ENCODE measurements around the gene BRD4.

The BRD4 gene

DNA sequence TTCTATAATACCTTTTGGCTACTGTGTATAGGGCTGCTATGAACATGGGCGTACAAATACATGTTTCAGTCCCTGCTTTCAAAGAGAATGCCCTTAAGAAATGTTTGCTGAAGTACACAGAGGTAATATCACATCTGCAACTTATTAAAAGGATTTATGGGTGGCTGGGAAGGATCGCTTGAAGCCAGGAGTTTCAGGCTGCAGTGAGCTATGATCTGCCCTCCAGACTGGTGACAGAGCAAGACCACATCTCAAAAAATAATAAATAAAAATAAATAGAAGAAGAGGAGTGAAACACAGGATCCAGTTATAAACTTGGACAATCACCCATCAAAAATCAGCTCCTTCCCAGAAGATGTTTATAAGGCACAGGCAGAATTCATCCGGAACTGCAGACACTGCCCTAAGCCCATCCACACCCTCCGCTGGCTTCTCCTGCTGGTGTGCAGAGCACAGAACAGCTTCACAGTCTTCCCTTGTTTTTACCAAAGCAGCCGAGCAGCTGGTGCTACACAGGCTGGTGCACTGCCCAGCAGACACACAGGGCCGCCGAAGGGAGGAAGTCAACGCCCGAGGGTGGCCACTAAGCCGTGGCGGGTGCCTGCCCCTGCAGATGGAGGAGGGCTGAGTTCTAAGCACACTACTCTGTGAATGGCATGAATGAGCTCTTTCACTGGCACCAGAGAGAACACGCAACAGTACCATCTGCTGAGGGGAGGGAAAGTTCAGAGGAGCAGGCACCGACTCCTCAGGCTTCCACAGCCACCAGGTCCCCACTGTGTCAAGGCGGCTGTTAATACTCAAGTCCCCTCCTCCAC, 44.0 kb downstream of the BRD4 start:
- no peak for DNase-seq

DNA sequence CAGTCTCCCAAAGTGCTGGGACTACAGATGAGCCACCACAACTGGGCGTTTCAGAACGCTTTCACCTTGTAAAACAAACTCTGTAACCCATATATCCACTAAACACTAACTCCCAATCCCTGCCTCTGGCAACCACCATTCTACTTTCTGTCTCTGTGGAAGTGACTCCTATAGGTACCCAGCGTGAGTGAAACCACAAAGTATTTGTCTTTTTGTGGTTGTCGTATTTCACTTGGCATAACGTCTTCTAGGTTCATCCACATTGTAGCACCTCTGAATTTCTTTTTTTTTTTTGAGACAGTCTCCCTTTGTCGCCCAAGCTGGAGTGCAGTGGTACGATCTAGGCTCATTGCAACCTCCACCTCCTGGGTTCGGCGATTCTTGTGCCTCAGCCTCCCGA, 44.8 kb downstream of the BRD4 start:
- DNase-seq = no peak

DNA sequence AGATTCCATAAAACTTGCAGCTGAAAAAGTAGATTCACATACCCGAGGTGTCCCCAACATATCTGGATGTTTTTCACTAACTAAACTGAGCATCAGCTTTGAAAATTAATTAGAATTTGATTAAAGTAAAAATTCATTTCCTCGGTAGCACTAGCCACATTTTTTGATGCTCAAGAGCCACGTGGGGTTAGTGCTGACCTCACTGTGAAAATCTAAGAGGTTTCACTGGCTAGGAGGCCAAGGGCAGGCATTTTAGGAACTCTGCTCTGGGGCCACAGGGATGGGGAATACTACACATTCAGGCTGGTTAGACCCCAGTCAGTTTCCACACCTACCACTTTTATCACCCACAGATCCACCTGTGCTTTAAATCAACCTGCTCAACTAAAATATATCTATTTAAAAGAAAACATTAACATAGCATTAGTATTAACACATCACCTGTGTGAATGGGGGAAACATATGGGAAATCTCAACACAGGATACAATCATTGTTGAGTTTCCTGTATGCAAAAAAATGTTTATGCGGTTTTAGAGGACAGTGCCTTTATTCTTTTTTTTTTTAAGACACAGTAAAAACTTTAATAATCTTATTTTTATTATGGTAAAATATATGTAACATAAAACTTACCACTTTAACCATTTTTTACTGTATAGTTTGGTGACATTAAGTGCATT, 45.5 kb downstream of the BRD4 start:
- no peak for DNase-seq

DNA sequence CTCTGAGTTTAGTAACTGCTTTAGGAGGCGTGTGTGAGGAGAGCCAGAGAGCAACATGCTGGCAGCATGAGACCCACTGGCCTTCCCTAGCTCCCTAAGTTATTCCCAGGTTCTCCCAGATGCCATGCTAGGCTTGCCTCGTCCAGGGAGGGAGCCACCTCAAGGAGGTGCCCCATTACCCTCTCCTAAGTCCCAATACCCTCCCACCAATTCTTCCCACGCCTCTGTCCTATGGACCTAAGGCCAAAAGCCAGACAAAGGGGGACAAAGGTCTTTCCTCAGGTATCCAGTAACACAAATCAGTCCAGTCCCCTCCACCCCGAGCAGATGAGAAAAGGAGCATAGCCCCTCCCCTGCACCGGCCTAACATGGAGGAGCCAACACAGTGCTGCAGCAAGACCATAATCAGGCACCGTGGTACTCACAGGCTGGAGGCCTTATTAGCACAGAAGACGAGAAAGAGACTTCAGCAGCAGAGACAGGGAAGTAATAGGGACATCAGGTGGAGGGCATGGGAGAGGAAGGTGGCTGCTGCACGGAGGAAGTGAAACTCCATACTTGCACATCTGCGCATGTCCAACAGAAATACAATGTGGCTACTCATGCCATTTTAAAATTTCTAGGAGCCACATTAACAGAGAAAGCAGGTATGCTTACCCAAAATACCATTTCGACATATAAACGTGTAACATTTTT, 46.3 kb downstream of the BRD4 start:
- no peak for DNase-seq

DNA sequence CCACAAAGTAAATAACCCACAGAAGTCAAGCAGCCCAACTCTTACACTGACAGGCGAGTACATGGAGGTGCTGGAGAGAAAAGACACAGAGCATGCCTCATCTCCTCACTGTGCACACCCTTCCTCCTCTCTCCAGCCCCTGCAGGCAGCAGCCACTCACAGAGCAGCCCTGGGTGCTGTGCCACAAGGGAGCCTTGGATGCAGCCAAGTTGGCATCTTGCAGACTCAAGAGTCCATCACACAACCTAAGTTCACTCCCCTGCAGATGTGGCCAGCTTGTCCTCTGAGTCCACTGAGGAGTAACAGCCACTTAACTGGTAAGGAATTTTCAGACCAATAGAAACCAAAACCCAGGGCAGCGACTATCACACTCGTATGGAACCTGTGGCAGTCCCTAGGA, 47.4 kb downstream of the BRD4 start:
- DNase-seq = no peak

DNA sequence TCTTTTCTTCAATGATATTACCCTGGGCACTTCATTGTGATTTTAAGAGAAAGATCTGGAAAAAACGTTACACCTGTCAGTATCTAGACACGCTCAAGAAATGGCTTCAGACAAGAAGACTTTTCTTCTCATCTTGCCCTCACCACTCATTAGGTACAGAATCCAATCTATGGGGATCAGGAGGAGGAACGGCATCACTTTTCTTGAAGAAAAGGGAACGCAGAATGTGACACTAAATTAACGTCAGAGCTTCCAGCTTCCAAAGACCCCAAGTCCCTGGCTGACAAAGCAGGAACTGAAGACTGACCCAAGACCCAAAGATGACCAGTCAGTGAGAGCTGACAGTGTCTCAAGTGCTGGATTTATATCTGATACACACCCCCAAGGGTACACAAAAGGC, 48.2 kb downstream of the BRD4 start:
- DNase-seq = no peak

DNA sequence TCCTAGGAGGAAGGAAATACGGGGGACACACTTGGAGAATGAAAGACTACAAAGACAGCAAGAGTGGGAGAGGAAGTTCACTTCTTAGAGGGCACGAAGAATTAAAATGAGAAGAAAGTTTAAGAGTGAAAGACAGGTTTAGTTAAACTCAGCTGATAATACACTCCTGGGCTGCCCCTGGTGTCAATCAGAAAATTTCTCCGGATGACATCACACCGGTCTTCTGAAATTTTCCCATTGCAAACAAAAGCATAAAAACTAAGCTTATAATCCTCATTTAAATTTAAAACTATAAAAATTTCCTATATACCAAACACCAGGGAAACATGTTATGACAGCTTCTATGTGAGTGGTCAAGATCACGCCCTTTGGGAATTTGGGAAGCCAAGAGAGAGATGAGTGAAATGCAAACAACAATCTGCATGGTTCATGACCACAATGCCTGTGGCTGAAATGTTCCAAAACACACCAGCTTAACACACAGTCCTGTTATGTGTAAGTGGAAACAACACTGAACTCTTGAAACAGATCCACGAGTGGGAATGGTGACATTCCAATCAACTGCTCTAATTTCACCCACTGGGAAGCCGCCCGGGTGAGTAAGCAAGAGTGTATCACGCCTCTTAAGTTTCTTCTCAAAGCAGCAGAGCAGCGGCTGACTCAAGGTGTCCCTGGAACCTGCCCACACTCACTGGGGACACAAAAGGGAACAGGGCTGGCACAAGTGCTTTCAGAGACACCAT, 49.0 kb downstream of the BRD4 start:
- peak; percentile 59 for DNase-seq

DNA sequence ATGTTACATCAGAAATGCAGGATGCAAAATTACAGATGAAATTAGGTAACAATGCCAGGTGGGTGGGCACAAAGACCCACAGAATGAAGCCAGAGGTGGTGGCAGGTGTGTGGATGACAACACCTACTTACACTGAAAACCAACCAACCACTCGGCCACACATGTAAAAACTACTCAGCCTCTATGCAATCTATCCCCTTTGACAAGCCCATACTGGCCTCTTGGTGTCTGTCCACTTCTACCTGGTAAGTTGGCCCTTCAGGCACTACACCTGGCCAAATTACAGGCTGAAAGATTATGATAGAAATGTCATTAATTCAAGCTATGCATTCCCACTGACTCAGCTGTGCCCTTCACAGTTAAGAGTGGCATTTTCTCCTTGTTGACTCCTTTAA, 50.0 kb downstream of the BRD4 start:
- DNase-seq = no peak

DNA sequence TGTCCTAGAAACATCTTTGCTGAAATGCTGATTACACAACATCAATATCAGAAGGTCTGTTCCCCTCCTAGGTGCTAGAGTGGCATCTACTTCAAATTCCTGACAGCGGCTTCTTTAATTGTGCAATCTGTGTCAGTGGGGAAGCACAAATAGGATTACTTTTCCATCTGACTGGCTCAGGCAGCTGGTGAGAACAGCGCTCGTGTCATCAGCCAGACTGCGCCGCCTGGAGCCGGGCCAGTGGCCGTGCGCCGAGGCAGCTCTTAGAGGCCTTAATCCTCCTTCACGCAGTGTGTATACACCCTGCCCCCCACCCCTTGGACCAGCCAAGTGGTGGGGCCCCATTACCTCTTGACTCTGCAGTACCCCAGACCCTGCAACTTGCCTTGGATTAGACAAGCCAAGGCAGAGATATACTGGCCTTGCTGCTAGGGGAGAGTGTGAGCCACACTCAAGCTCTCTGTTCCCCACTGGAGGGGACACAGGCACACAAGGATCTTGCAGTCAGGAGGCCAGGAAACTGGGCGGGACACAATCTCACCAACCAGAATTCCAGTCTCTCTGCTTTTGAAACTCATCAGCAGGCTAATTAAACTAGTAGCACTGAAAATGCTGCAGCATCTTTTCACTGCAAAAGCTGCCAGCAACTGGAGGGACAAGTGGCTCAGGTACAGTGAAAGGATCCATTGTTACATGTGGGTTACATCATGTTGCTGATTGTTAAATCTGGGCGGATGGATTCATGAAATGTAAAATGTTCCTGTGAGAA, 51.2 kb downstream of the BRD4 start:
- no peak for DNase-seq

DNA sequence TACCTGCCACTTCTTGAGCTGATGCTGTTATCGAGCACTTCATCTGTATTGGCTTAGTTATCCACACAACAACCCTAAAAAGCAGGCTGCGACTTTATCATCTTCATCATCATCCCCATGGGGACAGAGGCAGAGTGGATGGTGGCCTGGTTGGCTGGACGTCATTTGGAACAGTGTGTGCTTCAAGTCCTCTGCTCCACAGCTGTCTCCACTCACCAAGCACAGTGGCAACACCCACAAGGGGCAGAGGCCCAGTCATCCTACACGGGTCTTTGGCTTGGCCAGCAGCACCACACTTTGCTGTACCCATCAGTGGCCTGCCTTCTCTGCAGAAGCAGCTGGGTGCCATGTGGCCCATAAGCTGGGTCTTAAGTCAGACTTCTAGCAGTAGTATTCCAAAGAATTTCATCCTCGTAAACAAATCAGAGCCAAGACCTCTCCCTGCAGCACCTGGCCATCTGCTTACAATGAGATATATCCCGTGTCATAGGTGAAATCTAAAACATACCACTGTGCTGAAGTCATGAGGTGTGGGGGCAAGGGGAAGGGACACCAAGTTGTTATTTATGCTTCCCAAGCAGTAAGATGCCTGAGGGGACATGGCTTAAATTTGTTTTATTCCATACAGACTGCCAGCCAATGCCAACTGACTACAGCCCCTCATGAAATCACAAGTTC, 52.2 kb downstream of the BRD4 start:
- DNase-seq = no peak

DNA sequence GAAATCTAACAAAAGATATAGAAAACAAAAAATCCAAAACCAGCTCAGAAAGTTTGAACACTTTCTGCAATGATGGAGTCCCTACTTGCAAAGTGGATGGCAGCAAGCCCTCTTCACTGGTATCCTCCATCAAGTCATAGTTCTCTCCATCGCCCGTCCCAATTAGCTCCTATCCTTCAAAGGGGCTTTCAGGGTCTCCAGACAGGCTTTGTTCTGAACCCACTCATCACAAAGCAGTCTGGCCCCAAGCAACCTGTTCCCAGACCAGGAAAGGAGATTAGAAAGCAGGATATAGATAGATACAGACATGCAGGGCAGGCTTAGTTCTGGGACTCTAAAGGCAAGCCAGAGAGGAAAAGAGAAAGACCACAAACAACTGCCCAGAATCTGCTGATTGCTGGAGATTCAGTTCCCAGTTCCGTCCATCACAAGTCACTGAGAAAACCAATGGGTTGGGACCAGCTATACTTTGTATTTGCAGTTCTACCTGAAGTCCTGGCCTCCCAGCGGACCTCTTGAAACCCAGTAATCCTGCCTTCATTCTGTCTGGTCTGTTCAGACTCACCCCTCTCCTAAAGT, 52.9 kb downstream of the BRD4 start:
- no peak for DNase-seq

DNA sequence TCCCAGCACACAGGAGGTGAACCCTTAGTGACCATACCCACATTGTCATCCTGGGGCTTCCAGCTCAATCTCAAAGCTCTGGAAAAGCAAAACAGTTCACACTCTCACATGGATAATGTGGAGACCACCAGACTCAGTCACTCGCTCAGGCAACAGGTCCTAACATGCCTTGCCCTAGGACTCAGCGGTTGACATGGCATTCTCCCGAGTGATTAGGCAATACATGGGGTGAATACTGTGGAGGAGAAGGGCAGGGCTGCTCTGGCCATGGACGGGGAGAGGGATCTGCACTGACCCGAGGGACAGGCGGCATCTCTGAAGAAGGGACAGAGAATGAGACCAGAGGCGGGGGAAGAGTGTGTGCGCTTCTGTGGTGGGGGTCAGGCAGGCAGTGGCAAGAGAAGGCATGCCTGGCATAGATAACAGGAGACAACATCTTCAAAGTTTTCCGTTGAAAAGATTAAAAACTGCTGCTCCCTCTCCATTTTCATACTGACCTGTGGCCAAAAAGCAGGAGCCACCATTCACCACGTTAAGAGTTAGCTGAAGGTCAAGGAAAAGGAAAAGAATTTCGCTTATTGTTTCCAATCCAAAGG, 55.6 kb downstream of the BRD4 start:
- DNase-seq = no peak

DNA sequence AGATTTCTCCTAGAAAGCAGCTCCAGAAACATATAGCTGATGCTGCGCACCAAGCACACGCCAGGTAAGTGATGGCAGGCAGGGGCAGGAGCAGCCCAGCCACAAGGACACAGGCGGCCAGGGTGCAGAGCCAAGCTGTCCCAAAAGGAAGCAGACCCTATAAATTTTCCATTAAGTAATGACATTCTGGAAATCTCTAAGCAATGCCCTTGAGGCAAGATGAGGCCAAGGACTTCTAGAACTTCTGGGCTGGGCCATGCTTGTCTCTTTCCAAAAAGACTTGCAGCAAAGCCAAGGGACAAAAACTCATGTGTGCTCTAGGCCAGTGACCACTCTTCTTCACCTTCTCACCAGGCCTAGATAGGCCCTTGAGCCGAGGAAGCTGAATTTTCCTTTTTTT, 57.9 kb downstream of the BRD4 start:
- DNase-seq = no peak

DNA sequence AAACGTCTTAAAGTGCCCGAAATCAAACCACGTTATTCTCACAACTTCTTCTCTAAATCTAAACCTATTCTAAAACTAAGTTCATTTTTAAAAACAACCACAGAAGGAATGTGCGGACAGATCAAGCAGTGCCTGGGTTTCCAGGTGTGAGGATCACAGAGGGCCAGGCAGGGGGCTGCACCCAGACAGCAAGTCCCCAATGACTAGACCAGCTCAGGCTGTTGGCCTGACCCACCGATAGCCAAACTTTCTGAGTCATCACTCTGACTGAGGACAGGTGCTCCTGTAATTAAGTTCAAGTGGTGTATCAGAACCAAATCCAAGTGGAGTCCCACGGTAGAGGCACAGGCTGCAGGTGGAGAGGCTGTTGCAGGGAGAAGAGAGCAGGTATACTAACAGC, 62.5 kb downstream of the BRD4 start:
- DNase-seq = no peak

DNA sequence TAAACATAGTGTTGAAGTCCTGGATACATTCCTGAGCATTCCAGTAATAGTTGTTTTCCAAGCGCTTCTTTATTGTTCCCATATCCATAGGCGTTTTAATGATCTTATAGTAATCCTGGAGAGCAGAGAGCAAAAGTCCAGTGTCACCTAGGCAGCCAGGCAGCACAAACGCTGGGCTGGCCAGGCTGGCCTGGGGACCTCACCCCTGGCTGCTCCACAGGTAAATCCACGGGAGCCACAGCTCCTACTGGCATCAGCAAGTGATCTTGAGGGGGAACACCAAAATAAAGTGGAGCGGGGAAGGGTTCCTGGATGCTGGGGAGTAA, 63.4 kb downstream of the BRD4 start:
- no peak for DNase-seq

DNA sequence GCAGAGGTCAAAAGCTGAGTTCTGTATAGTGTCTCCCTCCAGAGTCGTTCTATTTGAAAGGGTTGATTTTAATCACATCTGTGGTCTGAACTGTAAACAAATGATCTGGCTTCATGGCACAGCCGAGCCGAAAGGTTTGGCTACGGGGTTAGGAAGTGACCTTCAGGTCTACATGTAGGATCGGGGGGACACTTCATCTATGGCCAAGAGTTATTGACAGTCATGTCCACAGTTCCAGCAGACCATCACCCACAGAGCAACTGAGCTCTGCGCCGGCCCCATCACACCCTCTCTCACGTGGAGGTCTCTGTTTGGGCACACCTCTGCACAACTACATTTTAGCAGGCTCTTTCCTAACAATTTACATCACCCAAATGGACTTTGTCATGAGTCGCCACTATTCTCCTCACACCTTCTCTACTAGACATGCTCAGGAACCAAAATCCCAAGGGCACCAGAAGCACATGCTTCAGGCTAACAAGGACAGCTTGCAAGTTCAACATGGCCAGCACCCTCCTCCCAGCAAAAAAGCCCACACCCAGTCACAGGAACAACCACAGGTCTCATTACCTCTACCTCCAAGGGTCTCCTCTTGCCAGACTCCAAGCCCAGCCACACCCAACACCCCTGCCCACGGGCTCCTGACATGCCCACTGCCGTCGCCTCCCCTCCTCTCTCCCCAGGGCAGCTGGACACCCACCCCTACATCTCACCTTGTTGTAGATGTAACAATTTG, 64.0 kb downstream of the BRD4 start:
- DNase-seq = no peak

DNA sequence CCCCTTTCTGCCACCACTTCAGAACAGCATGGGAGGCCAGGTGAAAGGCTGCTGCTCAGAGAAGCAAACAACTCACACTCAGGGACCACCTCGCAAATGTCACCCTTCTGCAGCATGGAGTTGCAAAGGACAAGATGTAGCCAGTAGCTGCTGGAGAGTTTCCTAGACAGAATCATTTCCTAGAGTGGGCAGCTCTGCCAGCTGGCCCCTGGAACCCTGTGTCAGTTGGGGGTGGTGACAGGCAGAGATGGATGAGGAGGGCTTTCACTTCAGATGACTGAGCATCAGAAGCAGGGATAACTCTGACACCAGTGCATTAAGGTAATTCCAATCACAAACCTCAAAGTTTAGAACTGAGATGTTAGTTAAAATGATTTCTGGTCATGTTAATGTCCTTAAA, 65.7 kb downstream of the BRD4 start:
- no peak for DNase-seq

DNA sequence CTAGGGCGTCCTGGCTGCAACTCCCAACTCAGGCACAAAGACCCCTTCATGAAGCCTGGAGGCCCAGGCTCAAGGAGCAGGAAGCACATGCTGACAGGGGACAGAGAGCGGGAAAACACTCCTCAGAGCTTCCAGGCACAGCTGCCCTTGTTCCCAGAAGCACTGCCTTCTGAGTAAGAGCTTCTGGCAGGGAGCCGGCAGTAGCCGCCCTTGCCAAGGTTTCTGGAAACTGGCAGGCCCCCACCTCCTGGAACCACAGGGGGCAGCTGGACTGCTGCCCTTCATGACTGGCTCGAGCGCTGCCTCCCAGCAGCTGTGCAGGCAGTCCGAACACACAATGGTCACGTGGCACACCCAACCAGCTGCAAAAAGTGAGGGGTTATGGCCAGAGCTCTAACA, 66.5 kb downstream of the BRD4 start:
- no peak for DNase-seq

DNA sequence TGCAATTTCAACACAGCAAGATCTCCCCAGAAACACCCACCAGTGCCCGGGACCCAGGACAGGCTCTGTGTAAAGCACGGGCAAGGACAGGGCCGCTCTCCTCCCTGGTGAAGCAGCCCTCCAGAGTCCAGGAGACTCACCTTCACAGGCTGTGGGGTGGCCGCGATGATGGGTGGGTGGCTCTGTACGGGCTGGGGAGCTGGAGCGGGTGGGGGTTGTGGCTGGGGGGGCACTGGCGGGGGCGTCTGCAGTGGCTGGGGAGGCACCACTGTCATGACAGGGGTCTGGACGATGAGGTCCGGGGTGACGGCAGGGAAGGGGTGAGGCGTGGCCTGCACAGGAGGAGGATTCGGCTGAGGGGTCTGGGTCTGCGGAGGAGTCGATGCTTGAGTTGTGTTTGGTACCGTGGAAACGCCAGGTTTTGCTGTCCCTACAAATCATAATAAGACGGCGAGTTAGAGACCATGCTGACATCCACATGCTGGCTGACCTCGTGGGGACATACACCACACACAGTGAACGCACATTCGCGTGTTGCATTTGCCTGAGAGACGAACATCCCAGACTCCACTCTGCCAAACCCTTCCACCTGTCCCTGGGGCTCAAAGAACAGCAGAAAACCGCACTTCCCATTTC, 67.0 kb downstream of the BRD4 start:
- DNase-seq = no peak

DNA sequence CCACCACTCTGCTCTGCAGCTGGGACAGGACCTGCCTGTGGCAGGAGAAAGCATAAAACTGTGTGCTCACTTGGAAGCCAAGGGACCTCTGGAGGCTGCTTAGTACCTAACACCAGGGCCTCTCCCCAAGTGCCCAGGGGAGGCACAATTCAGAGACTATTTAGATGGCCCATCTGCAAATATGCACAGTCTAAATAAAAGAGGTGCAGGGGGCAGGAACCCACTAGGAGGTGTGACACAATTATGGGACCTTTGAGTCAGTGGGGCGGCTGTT, 67.5 kb downstream of the BRD4 start:
- DNase-seq = no peak

Data from stimulated activated CD8-positive, alpha-beta memory T cell treated with anti-CD3 and anti-CD28 coated beads, Interleukin-4, amount 100 ng/mL, for 48 hours (primary cell).